ENCODE data around the gene GPR37. TPM values are rescaled to one million over a fixed set of nuclear protein-coding genes. Genes with fewer than 3 reads are reported as not detected.

GPR37 gene
- total RNA-seq, 1 donor from 2014 or later, result not detected

- TF ChIP-seq, protein P1, sequence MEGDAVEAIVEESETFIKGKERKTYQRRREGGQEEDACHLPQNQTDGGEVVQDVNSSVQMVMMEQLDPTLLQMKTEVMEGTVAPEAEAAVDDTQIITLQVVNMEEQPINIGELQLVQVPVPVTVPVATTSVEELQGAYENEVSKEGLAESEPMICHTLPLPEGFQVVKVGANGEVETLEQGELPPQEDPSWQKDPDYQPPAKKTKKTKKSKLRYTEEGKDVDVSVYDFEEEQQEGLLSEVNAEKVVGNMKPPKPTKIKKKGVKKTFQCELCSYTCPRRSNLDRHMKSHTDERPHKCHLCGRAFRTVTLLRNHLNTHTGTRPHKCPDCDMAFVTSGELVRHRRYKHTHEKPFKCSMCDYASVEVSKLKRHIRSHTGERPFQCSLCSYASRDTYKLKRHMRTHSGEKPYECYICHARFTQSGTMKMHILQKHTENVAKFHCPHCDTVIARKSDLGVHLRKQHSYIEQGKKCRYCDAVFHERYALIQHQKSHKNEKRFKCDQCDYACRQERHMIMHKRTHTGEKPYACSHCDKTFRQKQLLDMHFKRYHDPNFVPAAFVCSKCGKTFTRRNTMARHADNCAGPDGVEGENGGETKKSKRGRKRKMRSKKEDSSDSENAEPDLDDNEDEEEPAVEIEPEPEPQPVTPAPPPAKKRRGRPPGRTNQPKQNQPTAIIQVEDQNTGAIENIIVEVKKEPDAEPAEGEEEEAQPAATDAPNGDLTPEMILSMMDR (IDR thresholded peaks at IDR 0.05), result no peak
- intact Hi-C loops (cut with DNase I), result no loop called here
- Histone ChIP-seq H3K4me3 (no peak overlapping the region), H3K4me1 (no peaks in the 10 kb centered on the region), H3K27me3 (no peaks in the 10 kb centered on the region), H3K27ac (no peak overlapping the region), H3K36me3 (no peaks in the 10 kb centered on the region), H3K9me3 (no peaks in the 10 kb centered on the region)
- no peak for DNase-seq (ENCODE audit: low spot score in 2 of 2)
Measured at GRCh38 chr7:124751027-124751426, 14.6 kb downstream of the GPR37 start.

DNA sequence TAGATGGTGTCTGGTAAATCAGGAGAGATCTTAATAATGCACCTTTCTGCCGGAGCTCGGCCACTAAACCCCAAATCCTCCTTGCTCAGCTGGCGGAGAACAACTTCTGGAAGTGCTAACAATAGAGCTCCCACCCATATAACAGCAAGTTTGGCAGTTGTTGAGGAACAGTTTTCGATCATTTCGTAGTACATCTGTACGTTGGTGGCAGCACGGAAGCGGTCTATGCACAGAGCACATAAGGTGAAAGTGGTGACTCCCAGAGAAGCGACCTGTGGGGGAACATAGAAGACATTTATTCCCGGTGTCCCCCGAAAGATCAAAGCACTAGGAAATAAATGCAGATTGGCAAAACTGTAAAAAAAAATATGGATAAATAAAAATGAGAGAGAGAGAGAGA lies 18.5 kb downstream of the GPR37 start:
- intact Hi-C loops (cut with DNase I), result no loop called here
- H3K36me3 ChIP-seq, result no peaks in the 10 kb centered on the region
- H3K27me3 ChIP-seq, result no peaks in the 10 kb centered on the region
- H3K4me3 ChIP-seq, result no peak overlapping the region
- H3K27ac ChIP-seq, result no peak overlapping the region
- no peaks in the 10 kb centered on the region for H3K9me3 ChIP-seq
- TF ChIP-seq, protein P1 (IDR thresholded peaks at IDR 0.05), result no peak
- no peak for DNase-seq (ENCODE audit: low spot score in 2 of 2)
- H3K4me1 ChIP-seq, result no peaks in the 10 kb centered on the region

DNA sequence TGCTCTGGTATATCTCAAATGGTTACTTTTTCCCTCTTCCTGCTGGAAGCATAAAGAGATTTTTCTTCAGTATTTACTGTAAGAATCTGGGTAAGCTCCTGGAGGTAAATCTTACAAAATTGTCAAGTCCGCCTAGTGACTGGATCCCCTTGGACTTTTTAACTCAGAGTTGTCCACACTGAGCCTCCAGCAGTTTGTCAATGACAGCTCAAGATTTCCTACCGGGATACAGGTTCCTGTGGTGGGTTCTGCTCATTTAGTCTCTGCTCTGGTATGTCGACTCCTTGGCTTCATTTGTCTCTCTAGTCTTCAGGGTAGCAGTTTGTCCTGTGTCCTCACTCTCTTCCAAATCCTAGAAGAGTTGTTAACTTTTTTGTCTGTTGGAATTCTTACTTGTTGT lies 27.0 kb downstream of the GPR37 start:
- intact Hi-C loops (cut with DNase I), result no loop called here
- no peak for DNase-seq (ENCODE audit: low spot score in 2 of 2)
- Histone ChIP-seq H3K9me3 (no peaks in the 10 kb centered on the region), H3K36me3 (no peaks in the 10 kb centered on the region), H3K27me3 (no peaks in the 10 kb centered on the region), H3K4me1 (no peaks in the 10 kb centered on the region), H3K4me3 (no peak overlapping the region), H3K27ac (no peak overlapping the region)
- TF ChIP-seq, protein P1 (IDR thresholded peaks at IDR 0.05), result no peak

GRCh38 chr7:124737760-124738300 lies 27.8 kb downstream of the GPR37 start:
- Histone ChIP-seq H3K4me3 (no peak overlapping the region), H3K9me3 (no peaks in the 10 kb centered on the region), H3K27ac (no peak overlapping the region), H3K27me3 (no peaks in the 10 kb centered on the region), H3K4me1 (no peaks in the 10 kb centered on the region), H3K36me3 (no peaks in the 10 kb centered on the region)
- intact Hi-C loops (cut with DNase I), result no loop called here
- no peak for DNase-seq (ENCODE audit: low spot score in 2 of 2)
- TF ChIP-seq, protein P1 (IDR thresholded peaks at IDR 0.05), result no peak

GRCh38 chr7:124728610-124729009 lies 37.0 kb downstream of the GPR37 start:
- H3K36me3 ChIP-seq, result no peaks in the 10 kb centered on the region
- TF ChIP-seq, protein P1 (IDR thresholded peaks at IDR 0.05), result no peak
- no peaks in the 10 kb centered on the region for H3K9me3 ChIP-seq
- DNase-seq (ENCODE audit: low spot score in 2 of 2), result no peak
- no peaks in the 10 kb centered on the region for H3K4me1 ChIP-seq
- no peak overlapping the region for H3K4me3 ChIP-seq
- intact Hi-C loops (cut with DNase I), result no loop called here
- H3K27me3 ChIP-seq, result no peaks in the 10 kb centered on the region
- no peak overlapping the region for H3K27ac ChIP-seq

Data from ascending aorta (tissue), 2 donors.